CD4-positive, alpha-beta T cell (primary cell): ENCODE data around the gene UGT1A6. TPM values are rescaled to one million over a fixed set of nuclear protein-coding genes. Genes with fewer than 3 reads are reported as not detected.
A peak's percentile ranks its signal among the peaks of the same experiment; 100 is the strongest.

Experiments
- ATAC-seq: fragments of 200-7000 bp; cut with Tn5 transposase; one replicate; pipeline ENCODE4 v1.10.0; 2022; ENCODE audit warnings: mild to moderate bottlenecking; ENCODE audit not compliant: poor library complexity
- CTCF ChIA-PET: fragments of 350-600 bp; sonication (Branson Sonifier 250); formaldehyde crosslinking; loops from one replicate; lab custom pipeline; 2021; ENCODE audit warnings: antibody characterized with exemption, inconsistent platforms; lab: Charles Lee
- POLR2A ChIA-PET: fragments of 350-600 bp; sonication (Branson Sonifier 250); formaldehyde crosslinking; loops from one replicate; lab custom pipeline; 2021; ENCODE audit warnings: antibody characterized with exemption, inconsistent platforms; lab: Charles Lee
- DNase-seq, 14 experiments: peaks; one replicate each; pipeline ENCODE4 v3.0.0-alpha.2; 2013 to 2020; ENCODE audit warnings: mixed read lengths in 2 of 14
- H3K27ac ChIP-seq, 2 donors: one replicate each; pipeline versions ENCODE4 v1.5.1 to v1.7.0; 2013; ENCODE audit warnings: low read length in 2 of 2, low read depth in 1 of 2, mild to moderate bottlenecking in 1 of 2
- H3K27me3 ChIP-seq, 2 experiments: 1 replicate in 1 of 2; 2 replicates in 1 of 2; pipeline versions ENCODE4 v1.6.1 to v1.7.0; 2013; ENCODE audit warnings: low read length in 2 of 2, control low read depth in 1 of 2, mild to moderate bottlenecking in 1 of 2, moderate library complexity in 1 of 2; ENCODE audit not compliant: insufficient read depth in 2 of 2, control insufficient read depth in 1 of 2
- H3K36me3 ChIP-seq: one replicate; pipeline ENCODE4 v1.6.1; 2013; ENCODE audit warnings: low read length, control low read depth; ENCODE audit not compliant: insufficient read depth
- H3K4me1 ChIP-seq: one replicate; pipeline ENCODE4 v1.6.1; 2013; ENCODE audit warnings: low read length, control low read depth; ENCODE audit not compliant: insufficient read depth
- H3K4me3 ChIP-seq: one replicate; pipeline ENCODE4 v1.5.1; 2013; ENCODE audit warnings: mild to moderate bottlenecking, low read length, moderate library complexity
- H3K9me3 ChIP-seq, 2 experiments: 1 replicate in 1 of 2; 2 replicates in 1 of 2; pipeline versions ENCODE4 v1.6.1 to v1.7.0; 2013; ENCODE audit warnings: low read length in 2 of 2, mild to moderate bottlenecking in 2 of 2, control low read depth in 1 of 2, moderate library complexity in 1 of 2; ENCODE audit not compliant: control insufficient read depth in 1 of 2, insufficient read depth in 1 of 2
- H3K27ac Mint-ChIP-seq: one replicate; pipeline ENCODE4 v1.8.0; 2020; ENCODE audit warnings: mixed read lengths
- H3K27me3 Mint-ChIP-seq: one replicate; pipeline ENCODE4 v1.8.0; 2021; ENCODE audit warnings: mixed read lengths
- H3K36me3 Mint-ChIP-seq: one replicate; pipeline ENCODE4 v1.8.0; 2021; ENCODE audit warnings: low read depth, mixed read lengths
- H3K4me1 Mint-ChIP-seq: one replicate; pipeline ENCODE4 v1.8.0; 2021; ENCODE audit warnings: low read depth, mixed read lengths
- H3K4me3 Mint-ChIP-seq: one replicate; pipeline ENCODE4 v1.8.0; 2020; ENCODE audit warnings: mild to moderate bottlenecking, mixed read lengths
- H3K9me3 Mint-ChIP-seq: one replicate; pipeline ENCODE4 v1.8.0; 2020; ENCODE audit warnings: mixed read lengths
- CTCF ChIP-seq: fragments of 200-600 bp; IDR thresholded peaks from one replicate; pipeline ENCODE4 v1.8.0; 2022; ENCODE audit warnings: antibody characterized with exemption, mild to moderate bottlenecking
- intact Hi-C, 2 experiments: fragments of 100-400 bp; cut with DNase I in 1 of 2; cut with micrococcal nuclease in 1 of 2; formaldehyde crosslinking; loops; one replicate each; pipeline versions ENCODE4 v1.15.1 to v1.9.0; 2023 to 2025; cut with DNase I, micrococcal nuclease
- total RNA-seq, 174 experiments: library from RNA in 2 of 174; stranded (reverse) in 2 of 174; gene quantifications; one replicate each; pipeline ENCODE4 v1.2.3 and lab custom pipeline; 2021 to 2026

UGT1A6 gene
- total RNA-seq, 2 experiments from 2014 or later: not detected

- Mint-ChIP-seq H3K9me3 (no peaks in the 10 kb centered on the region), H3K36me3 (no peaks in the 10 kb centered on the region), H3K27me3 (peaks cover 7% of the 10 kb centered on the region), H3K4me3 (no peak overlapping the region), H3K4me1 (no peaks in the 10 kb centered on the region), H3K27ac (no peak overlapping the region)
- intact Hi-C loops: no loop called here
- CTCF ChIA-PET: no interaction called here
- Histone ChIP-seq H3K27me3 (peaks cover 0 to 5% of the 10 kb centered on the region in 2 experiments), H3K4me3 (no peak overlapping the region), H3K9me3 (peaks cover 0 to 13% of the 10 kb centered on the region in 2 experiments), H3K36me3 (no peaks in the 10 kb centered on the region), H3K27ac (no peak overlapping the region), H3K4me1 (no peaks in the 10 kb centered on the region)
- ATAC-seq (no peak), DNase-seq (peak in 1 of 14 experiments; percentile 19)
- no peak for TF ChIP-seq CTCF
- POLR2A ChIA-PET: no interaction called here
Measured at GRCh38 chr2:233817995-233818638, 125.4 kb downstream of the UGT1A6 start.

GRCh38 chr2:233818639-233819621 is 126.2 kb downstream of the UGT1A6 start:
- ATAC-seq (no peak), DNase-seq (peak in 1 of 14 experiments; percentile 25)
- Histone ChIP-seq H3K27me3 (peaks cover 0 to 5% of the 10 kb centered on the region in 2 experiments), H3K4me1 (no peaks in the 10 kb centered on the region), H3K27ac (no peak overlapping the region), H3K36me3 (no peaks in the 10 kb centered on the region), H3K9me3 (peaks cover 0 to 13% of the 10 kb centered on the region in 2 experiments), H3K4me3 (no peak overlapping the region)
- Mint-ChIP-seq H3K9me3 (no peaks in the 10 kb centered on the region), H3K27me3 (peaks cover 7% of the 10 kb centered on the region), H3K4me3 (no peak overlapping the region), H3K36me3 (no peaks in the 10 kb centered on the region), H3K27ac (no peak overlapping the region), H3K4me1 (no peaks in the 10 kb centered on the region)
- no peak for TF ChIP-seq CTCF
- ChIA-PET CTCF (no interaction called here), POLR2A (no interaction called here)
- intact Hi-C loops: no loop called here

GRCh38 chr2:233819884-233820773 is 127.4 kb downstream of the UGT1A6 start:
- Histone ChIP-seq H3K27me3 (peaks cover 0 to 5% of the 10 kb centered on the region in 2 experiments), H3K4me1 (no peaks in the 10 kb centered on the region), H3K9me3 (peaks cover 0 to 8% of the 10 kb centered on the region in 2 experiments), H3K27ac (no peak overlapping the region), H3K36me3 (no peaks in the 10 kb centered on the region), H3K4me3 (no peak overlapping the region)
- ATAC-seq: no peak
- ChIA-PET POLR2A (no interaction called here), CTCF (no interaction called here)
- Mint-ChIP-seq H3K9me3 (no peaks in the 10 kb centered on the region), H3K27ac (no peak overlapping the region), H3K4me3 (no peak overlapping the region), H3K27me3 (peaks cover 7% of the 10 kb centered on the region), H3K4me1 (no peaks in the 10 kb centered on the region), H3K36me3 (no peaks in the 10 kb centered on the region)
- intact Hi-C loops: no loop called here
- peak in 1 of 14 experiments; percentile 20 for DNase-seq
- no peak for TF ChIP-seq CTCF
